NCI-H82 treated with DMSO at 0.1 percent for 48 hours (cell line): ENCODE data around the gene LDLRAD3.
"Not testable (repeated sequence)": the region's sequence is repeated elsewhere in the genome, so short reads cannot be mapped to it uniquely, and the experiment has no call there.

ENCODE experiments used
- DNase-seq: peaks from one replicate; lab custom pipeline; 2025; ENCODE audit not compliant: unreplicated experiment; lab: John Stamatoyannopoulos, UW

The LDLRAD3 gene

GRCh38 chr11:35990816-35991215, 47.0 kb downstream of the LDLRAD3 start:
- no peak for DNase-seq

DNA sequence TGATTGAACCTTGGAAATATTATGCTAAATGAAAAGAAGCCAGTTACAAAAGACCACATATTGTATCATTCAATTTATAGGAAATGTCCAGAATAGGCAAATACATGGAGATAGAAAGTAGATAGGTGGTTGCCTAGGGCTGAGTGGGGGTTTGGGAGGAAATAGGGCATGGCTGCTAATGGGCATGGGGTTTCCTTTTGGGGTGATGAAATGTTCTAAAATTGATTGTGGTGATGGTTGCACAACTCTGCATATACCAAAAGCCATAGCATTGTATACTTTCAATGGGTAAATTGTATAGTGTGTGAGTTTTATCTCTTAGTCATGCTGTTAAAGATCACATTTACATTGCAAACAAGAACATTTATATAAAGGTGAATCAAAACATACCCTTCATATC, 48.7 kb downstream of the LDLRAD3 start:
- DNase-seq = no peak

DNA sequence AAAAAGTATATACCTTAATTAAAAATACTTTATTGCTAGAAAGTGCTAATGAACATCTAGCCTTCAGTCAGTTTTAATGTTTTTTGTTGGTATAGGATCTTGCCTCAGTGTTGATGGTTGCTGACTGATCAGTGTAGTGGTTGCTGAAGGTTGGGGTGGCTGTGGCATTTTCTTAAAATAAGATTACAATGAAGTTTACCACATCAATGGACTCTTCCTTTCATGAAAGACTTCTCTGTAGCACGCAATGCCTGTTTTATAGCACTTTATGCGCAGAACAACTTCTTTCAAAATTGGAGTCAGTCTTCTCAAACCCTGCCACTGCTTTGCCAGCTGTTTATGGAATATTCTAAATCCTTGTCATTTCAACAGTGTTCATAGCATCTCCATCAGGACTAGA, 50.6 kb downstream of the LDLRAD3 start:
- no peak for DNase-seq

- no peak for DNase-seq
Measured at GRCh38 chr11:35995681-35996271, 51.9 kb downstream of the LDLRAD3 start.

GRCh38 chr11:35997902-35998520, 54.1 kb downstream of the LDLRAD3 start:
- DNase-seq = no peak

- no peak for DNase-seq
Measured at GRCh38 chr11:35998634-35999033, 54.8 kb downstream of the LDLRAD3 start.

DNA sequence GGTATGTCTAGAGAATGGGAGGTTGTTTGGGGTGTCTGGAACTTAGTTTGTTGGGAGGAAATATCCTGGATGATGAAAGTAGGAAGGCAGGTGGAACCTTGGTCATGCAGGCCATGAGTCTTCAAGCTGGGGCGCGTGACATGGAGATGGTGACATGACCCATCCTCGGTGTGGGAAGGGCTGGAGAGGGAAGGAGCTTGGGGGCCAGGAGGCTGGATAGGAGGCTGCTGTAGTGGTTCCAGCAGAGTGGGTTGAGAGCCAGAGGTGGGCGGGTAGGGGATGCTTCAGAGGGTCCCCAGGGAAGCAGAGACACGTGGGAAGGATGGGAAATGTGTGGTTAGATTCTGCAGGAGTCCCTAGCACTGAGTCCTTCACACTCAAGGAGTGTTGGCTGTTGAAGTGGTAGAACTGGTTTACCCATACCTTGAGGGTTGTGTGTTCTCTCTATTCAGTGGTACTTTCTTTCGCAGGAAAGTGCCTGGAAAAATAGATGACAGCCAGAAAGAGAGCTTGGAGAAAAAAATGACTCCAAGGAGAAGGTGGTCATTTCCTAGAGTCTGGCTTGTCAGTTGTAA, 56.8 kb downstream of the LDLRAD3 start:
- DNase-seq = no peak

- no peak for DNase-seq
Measured at GRCh38 chr11:36002196-36002595, 58.3 kb downstream of the LDLRAD3 start.

DNA sequence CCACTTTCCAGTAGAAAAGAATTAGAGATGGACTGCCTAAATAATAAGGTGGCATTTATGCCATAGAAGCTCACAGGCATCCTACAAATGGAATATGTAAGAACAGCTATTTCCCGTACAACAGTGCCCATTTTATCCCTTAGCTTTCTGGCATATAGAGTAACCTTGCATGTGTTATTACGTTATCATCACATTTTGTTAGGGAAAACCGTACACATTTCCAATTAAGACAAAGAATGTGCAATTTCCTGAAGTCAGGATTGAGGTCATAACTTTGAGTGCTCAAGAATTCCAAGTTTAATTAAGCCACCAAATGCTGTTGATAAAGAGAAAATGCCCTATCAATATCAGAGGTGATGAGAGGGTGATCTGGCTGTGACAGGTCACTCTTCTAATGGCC, 58.9 kb downstream of the LDLRAD3 start:
- no peak for DNase-seq

- DNase-seq = no peak
Measured at GRCh38 chr11:36006556-36006955, 62.7 kb downstream of the LDLRAD3 start.

DNA sequence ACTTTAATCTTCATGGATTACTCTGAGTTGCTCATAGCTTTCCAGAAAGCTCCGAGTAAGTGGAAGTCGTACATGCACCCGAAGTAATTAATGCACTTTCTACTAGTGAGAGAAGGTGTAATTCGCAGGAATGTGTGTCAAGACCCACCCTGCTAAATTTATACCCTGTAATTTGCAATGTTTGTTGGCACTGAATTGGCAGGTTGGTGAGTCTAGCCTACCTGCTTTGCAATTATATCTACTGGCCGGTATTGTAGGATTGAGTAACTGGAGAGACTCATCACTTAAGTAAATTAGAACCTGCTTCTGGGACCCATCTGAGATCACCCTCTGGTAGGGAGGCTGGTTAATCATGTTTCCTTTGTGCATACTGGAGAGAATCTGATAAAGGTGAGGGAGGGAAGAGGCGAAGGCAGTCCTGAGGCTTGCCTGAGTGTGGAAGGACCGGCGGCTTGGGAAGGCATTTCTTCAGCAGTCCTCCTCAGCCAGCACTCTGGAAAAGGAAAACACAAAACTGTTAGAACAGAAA, 63.3 kb downstream of the LDLRAD3 start:
- peak; percentile 11 for DNase-seq

- no peak for DNase-seq
Measured at GRCh38 chr11:36008584-36008983, 64.7 kb downstream of the LDLRAD3 start.

DNA sequence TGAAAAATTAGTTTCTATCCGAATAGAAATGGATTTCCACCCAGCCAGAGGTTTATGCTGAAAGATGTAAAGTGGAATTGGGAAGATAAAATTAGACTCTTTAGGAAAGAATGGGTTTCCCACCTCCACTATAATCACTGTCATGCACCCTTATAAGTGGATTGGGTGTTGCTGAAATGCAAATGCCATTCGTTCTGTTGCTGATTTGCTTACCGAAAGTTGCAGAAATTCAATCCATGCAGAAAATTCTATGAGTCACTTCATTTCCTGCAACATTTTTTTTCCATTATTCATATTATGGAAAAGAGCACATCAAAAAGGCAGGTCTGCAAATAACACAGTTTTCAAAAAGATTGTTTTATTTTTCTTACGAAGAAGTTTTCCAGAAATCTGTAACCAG, 65.6 kb downstream of the LDLRAD3 start:
- DNase-seq = no peak

- peak; percentile 33 for DNase-seq
Measured at GRCh38 chr11:36010010-36010740, 66.3 kb downstream of the LDLRAD3 start.

GRCh38 chr11:36011574-36011973, 67.7 kb downstream of the LDLRAD3 start:
- no peak for DNase-seq

GRCh38 chr11:36012455-36012854, 68.6 kb downstream of the LDLRAD3 start:
- DNase-seq = no peak

DNA sequence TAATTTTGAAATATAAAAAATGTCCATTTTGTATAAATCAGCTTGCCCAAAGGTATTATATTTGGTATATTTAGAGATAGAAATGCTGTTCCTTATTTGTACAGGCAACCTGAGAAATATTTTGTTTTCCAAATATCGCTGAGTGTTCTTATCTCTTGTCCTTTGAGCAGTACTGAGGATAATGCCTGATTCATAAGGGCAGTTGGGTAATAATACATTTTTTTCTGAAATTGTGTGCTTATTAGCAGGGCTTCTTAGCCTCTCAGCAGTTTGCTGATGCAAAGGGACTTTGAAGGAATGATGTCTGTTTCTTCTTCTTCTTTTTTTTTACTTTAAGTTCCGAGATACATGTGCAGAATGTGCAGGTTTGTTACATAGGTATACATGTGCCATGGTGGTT, 69.1 kb downstream of the LDLRAD3 start:
- DNase-seq = no peak

GRCh38 chr11:36013446-36013845, 69.6 kb downstream of the LDLRAD3 start:
- not testable (repeated sequence) for DNase-seq

DNA sequence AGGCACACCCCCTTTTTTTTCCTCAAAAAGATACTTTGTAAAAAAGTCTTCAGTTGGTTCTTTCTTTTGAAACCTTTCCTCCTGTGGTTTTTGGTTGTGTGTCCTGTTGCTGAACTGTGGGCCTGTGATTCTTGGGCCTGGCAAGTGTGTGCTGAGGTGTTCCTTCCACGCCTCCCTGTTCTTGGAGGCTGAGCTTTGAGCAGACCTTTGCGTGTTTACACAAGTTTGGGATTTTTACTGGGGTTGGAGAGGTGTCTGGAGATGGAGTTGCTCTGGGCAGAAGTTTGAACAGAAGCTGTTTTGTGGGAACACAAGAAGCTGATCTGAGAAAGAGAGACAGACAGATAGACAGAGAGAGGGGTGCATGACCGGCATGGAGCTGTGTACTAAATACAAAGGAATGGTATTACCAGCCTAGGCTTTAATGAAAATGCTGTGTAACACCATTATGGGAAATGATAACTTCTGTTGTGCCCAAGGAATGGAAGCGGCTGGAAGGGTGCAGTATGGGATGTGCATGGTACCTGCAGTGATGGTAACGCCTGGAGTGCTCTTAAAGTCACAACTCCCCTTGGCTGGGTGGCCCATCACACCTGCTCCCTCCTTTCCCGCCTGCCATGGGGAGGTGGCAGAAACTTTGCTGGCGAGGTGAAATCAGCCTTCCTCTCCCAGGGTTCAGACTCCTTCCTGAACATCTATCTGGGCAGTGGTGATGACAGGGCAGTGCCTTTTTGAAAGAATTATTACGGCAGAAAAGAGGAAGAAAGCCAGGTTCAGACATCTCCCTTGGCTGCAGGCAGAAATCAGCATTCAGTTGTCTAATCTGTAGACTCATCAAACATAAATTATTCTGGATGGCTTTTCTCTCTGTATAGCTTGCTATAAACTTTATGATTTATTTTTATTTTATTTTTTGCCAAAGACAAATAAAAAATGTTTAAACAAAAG, 70.4 kb downstream of the LDLRAD3 start:
- DNase-seq = no peak

GRCh38 chr11:36014898-36015665, 71.2 kb downstream of the LDLRAD3 start:
- no peak for DNase-seq
